PC-3 (cell line): Measurements from ENCODE around the gene CCSER1.

Source experiments
- CTCF ChIP-seq: fragments of 300-600 bp; sonication (generic); conservative IDR thresholded peaks from 2 replicates; pipeline ENCODE4 v1.5.1; 2017; ENCODE audit warnings: antibody characterized with exemption, low read depth, mild to moderate bottlenecking, low read length
- EZH2 ChIP-seq: fragments of 300-600 bp; sonication (generic); IDR thresholded peaks from one replicate; pipeline ENCODE4 v1.6.1; 2017; ENCODE audit warnings: antibody characterized with exemption, mild to moderate bottlenecking, low read length; ENCODE audit not compliant: unreplicated experiment
- EZH2phosphoT487 ChIP-seq: fragments of 300-600 bp; sonication (generic); IDR thresholded peaks from 2 replicates; pipeline ENCODE4 v1.6.1; 2018; ENCODE audit warnings: mild to moderate bottlenecking, antibody characterized with exemption, low read length, borderline replicate concordance

DNA sequence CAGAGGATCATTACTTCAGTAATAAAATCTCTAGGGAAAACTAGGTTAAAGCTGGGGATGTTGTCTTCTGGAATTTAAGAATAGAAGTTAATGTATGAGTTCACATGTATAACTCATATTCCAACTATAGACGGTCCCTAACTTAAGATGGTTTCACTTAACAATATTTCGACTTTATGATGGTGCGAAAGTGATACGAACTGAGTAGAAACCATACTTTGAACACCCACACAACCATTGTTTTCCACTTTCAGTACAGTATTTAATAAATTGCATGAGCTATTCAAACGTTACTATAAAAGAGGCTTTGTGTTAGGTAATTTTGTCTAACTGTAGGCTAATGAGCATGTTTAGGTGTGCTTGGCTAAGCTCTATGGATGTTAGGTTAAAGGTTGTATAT is 38.7 kb downstream of the CCSER1 start:
- TF ChIP-seq CTCF (no peak), EZH2phosphoT487 (no peak), EZH2 (no peak)
